Tibial artery (tissue), 4 donors: ENCODE results near the gene RNF182.

Source experiments
- DNase-seq, 2 donors: peaks; one replicate each; pipeline ENCODE4 v3.0.0-alpha.2; 2019
- H3K27ac ChIP-seq, 2 donors: fragments of 200-600 bp; sonication (generic) in 1 of 2; 1 replicate in 1 of 2; 2 replicates in 1 of 2; pipeline ENCODE4 v1.5.1; 2018 to 2019; ENCODE audit warnings: mild to moderate bottlenecking in 1 of 2
- H3K27me3 ChIP-seq, 2 donors: fragments of 200-600 bp; sonication (generic) in 1 of 2; one replicate each; pipeline versions ENCODE4 v1.5.1 to v1.6.0; 2016 to 2019
- H3K36me3 ChIP-seq, 3 donors: fragments of 200-600 bp; sonication (generic) in 2 of 3; one replicate each; pipeline ENCODE4 v1.5.1; 2016 to 2019; ENCODE audit warnings: mild to moderate bottlenecking in 2 of 3
- H3K4me1 ChIP-seq, 4 donors: fragments of 200-600 bp; sonication (generic) in 2 of 4; 1 replicate in 3 of 4; 2 replicates in 1 of 4; pipeline ENCODE4 v1.5.1; 2016 to 2019
- H3K4me3 ChIP-seq, 2 donors: fragments of 200-600 bp; sonication (generic) in 1 of 2; 1 replicate in 1 of 2; 2 replicates in 1 of 2; pipeline ENCODE4 v1.5.1; 2018 to 2019; ENCODE audit warnings: mild to moderate bottlenecking in 2 of 2
- H3K9me3 ChIP-seq, 3 donors: fragments of 200-600 bp; sonication (generic) in 1 of 3; one replicate each; pipeline ENCODE4 v1.5.1; 2016 to 2019
- CTCF ChIP-seq, 2 experiments: fragments of 200-600 bp in 1 of 2; fragments of 450-650 bp in 1 of 2; IDR thresholded peaks; one replicate each; pipeline ENCODE4 v1.5.1; 2017 to 2019; ENCODE audit warnings: antibody characterized with exemption in 2 of 2, mild to moderate bottlenecking in 1 of 2, moderate library complexity in 1 of 2
- intact Hi-C: fragments of 100-400 bp; cut with DNase I; formaldehyde crosslinking; loops from one replicate; pipeline ENCODE4 v1.15.0; 2023; ENCODE audit warnings: low total_unique reads

Gene RNF182

GRCh38 chr6:13884397-13884796, 40.4 kb upstream of the RNF182 start:
- Histone ChIP-seq H3K27me3 (peaks cover 0 to 5% of the 10 kb centered on the region in 2 donors), H3K9me3 (no peaks in the 10 kb centered on the region), H3K27ac (no peak overlapping the region), H3K4me1 (no peaks in the 10 kb centered on the region), H3K4me3 (no peak overlapping the region), H3K36me3 (no peaks in the 10 kb centered on the region)
- no peak for TF ChIP-seq CTCF (IDR thresholded peaks at IDR 0.05)
- intact Hi-C loops = no loop called here
- no peak for DNase-seq

GRCh38 chr6:13885601-13886000, 39.2 kb upstream of the RNF182 start:
- Histone ChIP-seq H3K27me3 (peaks cover 0 to 2% of the 10 kb centered on the region in 2 donors), H3K36me3 (no peaks in the 10 kb centered on the region), H3K27ac (no peak overlapping the region), H3K4me1 (no peaks in the 10 kb centered on the region), H3K9me3 (no peaks in the 10 kb centered on the region), H3K4me3 (no peak overlapping the region)
- intact Hi-C loops = no loop called here
- no peak for DNase-seq
- TF ChIP-seq CTCF (IDR thresholded peaks at IDR 0.05) = no peak

GRCh38 chr6:13886949-13887348, 37.8 kb upstream of the RNF182 start:
- no peaks in the 10 kb centered on the region for H3K4me1 ChIP-seq
- DNase-seq = no peak
- intact Hi-C loops = no loop called here
- H3K27ac ChIP-seq = no peak overlapping the region
- no peak for TF ChIP-seq CTCF (IDR thresholded peaks at IDR 0.05)
- no peaks in the 10 kb centered on the region for H3K36me3 ChIP-seq
- H3K27me3 ChIP-seq = no peaks in the 10 kb centered on the region
- no peaks in the 10 kb centered on the region for H3K9me3 ChIP-seq
- H3K4me3 ChIP-seq = no peak overlapping the region

GRCh38 chr6:13892017-13892645, 32.6 kb upstream of the RNF182 start:
- Histone ChIP-seq H3K36me3 (no peaks in the 10 kb centered on the region), H3K27ac (no peak overlapping the region), H3K4me3 (no peak overlapping the region), H3K9me3 (no peaks in the 10 kb centered on the region), H3K27me3 (peaks cover 0 to 6% of the 10 kb centered on the region in 2 donors), H3K4me1 (no peaks in the 10 kb centered on the region)
- DNase-seq = no peak
- intact Hi-C loops = no loop called here
- no peak for TF ChIP-seq CTCF (IDR thresholded peaks at IDR 0.05)

GRCh38 chr6:13902922-13903321, 21.8 kb upstream of the RNF182 start:
- H3K9me3 ChIP-seq = no peaks in the 10 kb centered on the region
- H3K27me3 ChIP-seq = peaks cover 0 to 37% of the 10 kb centered on the region in 2 donors
- DNase-seq = no peak
- no peaks in the 10 kb centered on the region for H3K4me1 ChIP-seq
- no peak for TF ChIP-seq CTCF (IDR thresholded peaks at IDR 0.05)
- no peak overlapping the region for H3K27ac ChIP-seq
- no peak overlapping the region for H3K4me3 ChIP-seq
- intact Hi-C loops = no loop called here
- H3K36me3 ChIP-seq = no peaks in the 10 kb centered on the region

- peaks cover 0 to 37% of the 10 kb centered on the region in 2 donors for H3K27me3 ChIP-seq
- intact Hi-C loops = no loop called here
- no peaks in the 10 kb centered on the region for H3K4me1 ChIP-seq
- DNase-seq = no peak
- no peaks in the 10 kb centered on the region for H3K36me3 ChIP-seq
- H3K9me3 ChIP-seq = no peaks in the 10 kb centered on the region
- TF ChIP-seq CTCF (IDR thresholded peaks at IDR 0.05) = no peak
- no peak overlapping the region for H3K4me3 ChIP-seq
- H3K27ac ChIP-seq = no peak overlapping the region
These were observed 21.4 kb upstream of the RNF182 start for GRCh38 chr6:13903364-13903763.
